Neural progenitor cell (in vitro differentiated cells): Measurements from ENCODE around the gene NDFIP1. TPM values are rescaled to one million over a fixed set of nuclear protein-coding genes. Genes with fewer than 3 reads are reported as not detected.
A peak's percentile ranks its signal among the peaks of the same experiment; 100 is the strongest.

ENCODE experiments used
- DNase-seq: peaks from one replicate; pipeline ENCODE4 v3.0.0-alpha.2; 2016; ENCODE audit warnings: low spot score
- H2AFZ ChIP-seq: fragments of 200-600 bp; sonication (generic); replicated peaks from 2 replicates; pipeline ENCODE4 v1.6.1; 2016; ENCODE audit warnings: antibody characterized with exemption
- H3F3A ChIP-seq: fragments of 200-600 bp; sonication (generic); 2 replicates; pipeline ENCODE4 v1.6.1; 2016; ENCODE audit warnings: antibody characterized with exemption, low read depth
- H3K27ac ChIP-seq: fragments of 200-600 bp; sonication (generic); 2 replicates; pipeline ENCODE4 v1.5.1; 2016; ENCODE audit warnings: mild to moderate bottlenecking
- H3K27me3 ChIP-seq: fragments of 200-600 bp; sonication (generic); 2 replicates; pipeline ENCODE4 v1.6.1; 2016; ENCODE audit warnings: mild to moderate bottlenecking, moderate library complexity
- H3K36me3 ChIP-seq: fragments of 200-600 bp; sonication (generic); 2 replicates; pipeline ENCODE4 v1.5.1; 2016
- H3K4me1 ChIP-seq: fragments of 200-600 bp; sonication (generic); 2 replicates; pipeline ENCODE4 v1.6.1; 2016; ENCODE audit warnings: mixed run types
- H3K4me2 ChIP-seq: fragments of 200-600 bp; sonication (generic); 2 replicates; pipeline ENCODE4 v1.6.1; 2016
- H3K4me3 ChIP-seq: fragments of 200-600 bp; sonication (generic); 2 replicates; pipeline ENCODE4 v1.5.1; 2016
- H3K79me2 ChIP-seq: fragments of 200-600 bp; sonication (generic); 2 replicates; pipeline ENCODE4 v1.6.1; 2016; ENCODE audit warnings: low read depth
- H3K9ac ChIP-seq: fragments of 200-600 bp; sonication (generic); 2 replicates; pipeline ENCODE4 v1.6.1; 2016
- H3K9me3 ChIP-seq: fragments of 200-600 bp; sonication (generic); 2 replicates; pipeline ENCODE4 v1.5.1; 2016; ENCODE audit warnings: low read depth
- H4K20me1 ChIP-seq: fragments of 200-600 bp; sonication (generic); 2 replicates; pipeline ENCODE4 v1.6.1; 2016; ENCODE audit warnings: low read depth
- H3K27ac Mint-ChIP-seq: 3 replicates; pipeline ENCODE4 v1.8.0; 2021; ENCODE audit warnings: mixed read lengths
- H3K27me3 Mint-ChIP-seq: 2 replicates; pipeline ENCODE4 v1.8.0; 2022; ENCODE audit warnings: low read depth, mild to moderate bottlenecking, inconsistent platforms, moderate library complexity, mixed read lengths; ENCODE audit not compliant: insufficient read depth
- H3K36me3 Mint-ChIP-seq: 3 replicates; pipeline ENCODE4 v1.8.0; 2021; ENCODE audit warnings: mixed read lengths
- H3K4me1 Mint-ChIP-seq: 3 replicates; pipeline ENCODE4 v1.8.0; 2021; ENCODE audit warnings: mixed read lengths
- H3K4me3 Mint-ChIP-seq: 3 replicates; pipeline ENCODE4 v1.8.0; 2021; ENCODE audit warnings: mild to moderate bottlenecking, moderate library complexity, mixed read lengths
- H3K9me3 Mint-ChIP-seq: 3 replicates; pipeline ENCODE4 v1.8.0; 2020; ENCODE audit warnings: mixed read lengths
- EZH2 ChIP-seq: fragments of 200-600 bp; sonication (generic); IDR thresholded peaks from 2 replicates; pipeline ENCODE4 v1.6.1; 2017; ENCODE audit warnings: antibody characterized with exemption, mild to moderate bottlenecking, moderate library complexity
- EZH2phosphoT487 ChIP-seq: fragments of 200-600 bp; sonication (generic); IDR thresholded peaks from 2 replicates; pipeline ENCODE4 v1.6.1; 2017; ENCODE audit warnings: antibody characterized with exemption
- total RNA-seq: library from RNA; depleted of rRNA; stranded (reverse); fragments of >200 nt; gene quantifications from 2 replicates; pipeline ENCODE4 v1.2.3, GENCODE V29; 2015; ENCODE audit warnings: low replicate concordance
- TF ChIP-seq, protein P1 (sequence below): fragments of 200-600 bp; sonication (generic); IDR thresholded peaks from 2 replicates; pipeline ENCODE4 v1.5.1; 2017; ENCODE audit warnings: antibody characterized with exemption, mild to moderate bottlenecking

Gene NDFIP1
- total RNA-seq, 1 donor from 2014 or later, result 39.4 TPM

GRCh38 chr5:142133330-142134206, 25.0 kb downstream of the NDFIP1 start:
- Histone ChIP-seq H3K9ac (no peak overlapping the region), H3F3A (peaks cover 4% of the 10 kb centered on the region), H3K4me2 (no peak overlapping the region), H3K4me1 (no peaks in the 10 kb centered on the region), H3K36me3 (no peaks in the 10 kb centered on the region), H4K20me1 (peaks cover 6% of the 10 kb centered on the region), H2AFZ (no peak overlapping the region), H3K9me3 (no peaks in the 10 kb centered on the region), H3K27me3 (no peaks in the 10 kb centered on the region), H3K27ac (no peak overlapping the region), H3K4me3 (no peak overlapping the region), H3K79me2 (peaks cover 27% of the 10 kb centered on the region)
- no peaks in the 10 kb centered on the region for H3K9me3 Mint-ChIP-seq
- H3K4me1 Mint-ChIP-seq, result no peaks in the 10 kb centered on the region
- peaks cover 9% of the 10 kb centered on the region for H3K36me3 Mint-ChIP-seq
- no peak overlapping the region for H3K27ac Mint-ChIP-seq
- H3K27me3 Mint-ChIP-seq, result no peaks in the 10 kb centered on the region
- DNase-seq, result no peak
- TF ChIP-seq EZH2phosphoT487 (no peak), EZH2 (no peak)
- TF ChIP-seq, protein P1, sequence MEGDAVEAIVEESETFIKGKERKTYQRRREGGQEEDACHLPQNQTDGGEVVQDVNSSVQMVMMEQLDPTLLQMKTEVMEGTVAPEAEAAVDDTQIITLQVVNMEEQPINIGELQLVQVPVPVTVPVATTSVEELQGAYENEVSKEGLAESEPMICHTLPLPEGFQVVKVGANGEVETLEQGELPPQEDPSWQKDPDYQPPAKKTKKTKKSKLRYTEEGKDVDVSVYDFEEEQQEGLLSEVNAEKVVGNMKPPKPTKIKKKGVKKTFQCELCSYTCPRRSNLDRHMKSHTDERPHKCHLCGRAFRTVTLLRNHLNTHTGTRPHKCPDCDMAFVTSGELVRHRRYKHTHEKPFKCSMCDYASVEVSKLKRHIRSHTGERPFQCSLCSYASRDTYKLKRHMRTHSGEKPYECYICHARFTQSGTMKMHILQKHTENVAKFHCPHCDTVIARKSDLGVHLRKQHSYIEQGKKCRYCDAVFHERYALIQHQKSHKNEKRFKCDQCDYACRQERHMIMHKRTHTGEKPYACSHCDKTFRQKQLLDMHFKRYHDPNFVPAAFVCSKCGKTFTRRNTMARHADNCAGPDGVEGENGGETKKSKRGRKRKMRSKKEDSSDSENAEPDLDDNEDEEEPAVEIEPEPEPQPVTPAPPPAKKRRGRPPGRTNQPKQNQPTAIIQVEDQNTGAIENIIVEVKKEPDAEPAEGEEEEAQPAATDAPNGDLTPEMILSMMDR, result no peak
- no peak overlapping the region for H3K4me3 Mint-ChIP-seq

DNA sequence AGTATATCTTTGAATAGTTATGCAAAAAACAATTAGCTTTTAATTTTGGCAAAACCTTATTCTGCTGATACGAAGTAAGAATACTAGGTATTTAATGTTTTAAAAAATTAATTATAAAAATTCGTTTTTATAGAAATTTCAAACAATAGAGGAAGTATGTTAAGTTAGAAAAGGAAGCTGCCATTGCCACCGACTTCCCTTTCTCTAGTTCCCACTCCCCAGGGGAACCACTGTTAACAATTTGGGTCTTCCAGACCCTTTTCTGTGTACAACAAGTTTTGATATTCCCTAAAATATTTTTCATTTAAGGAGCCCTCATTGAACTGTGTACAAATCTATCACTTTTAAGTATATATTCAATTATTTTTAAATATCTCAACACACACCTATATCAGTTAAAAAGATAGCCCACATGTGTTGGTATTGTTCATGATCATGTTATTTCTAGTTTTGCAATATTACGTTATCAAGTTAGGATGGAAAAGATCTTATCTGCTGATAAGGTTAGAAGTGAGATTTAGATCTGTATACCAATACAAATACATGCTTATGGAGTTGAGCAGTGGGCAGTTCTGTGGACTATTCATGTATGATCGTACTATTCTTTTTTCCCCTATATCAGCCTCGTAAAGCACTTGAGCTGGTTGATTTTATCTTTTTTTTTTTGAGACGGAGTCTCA, 25.9 kb downstream of the NDFIP1 start:
- no peak overlapping the region for H3K27ac ChIP-seq
- H3K4me1 ChIP-seq, result no peaks in the 10 kb centered on the region
- Mint-ChIP-seq H3K9me3 (no peaks in the 10 kb centered on the region), H3K27me3 (no peaks in the 10 kb centered on the region), H3K4me3 (no peak overlapping the region), H3K27ac (no peak overlapping the region), H3K36me3 (peaks cover 7% of the 10 kb centered on the region), H3K4me1 (no peaks in the 10 kb centered on the region)
- no peak overlapping the region for H3K4me3 ChIP-seq
- no peaks in the 10 kb centered on the region for H4K20me1 ChIP-seq
- no peak overlapping the region for H3K9ac ChIP-seq
- no peaks in the 10 kb centered on the region for H3K36me3 ChIP-seq
- TF ChIP-seq EZH2 (no peak), EZH2phosphoT487 (no peak)
- TF ChIP-seq, protein P1, result no peak
- H3K9me3 ChIP-seq, result no peaks in the 10 kb centered on the region
- no peak for DNase-seq
- peaks cover 4% of the 10 kb centered on the region for H3F3A ChIP-seq
- H2AFZ ChIP-seq, result no peak overlapping the region
- no peaks in the 10 kb centered on the region for H3K27me3 ChIP-seq
- no peak overlapping the region for H3K4me2 ChIP-seq
- H3K79me2 ChIP-seq, result peaks cover 18% of the 10 kb centered on the region

DNA sequence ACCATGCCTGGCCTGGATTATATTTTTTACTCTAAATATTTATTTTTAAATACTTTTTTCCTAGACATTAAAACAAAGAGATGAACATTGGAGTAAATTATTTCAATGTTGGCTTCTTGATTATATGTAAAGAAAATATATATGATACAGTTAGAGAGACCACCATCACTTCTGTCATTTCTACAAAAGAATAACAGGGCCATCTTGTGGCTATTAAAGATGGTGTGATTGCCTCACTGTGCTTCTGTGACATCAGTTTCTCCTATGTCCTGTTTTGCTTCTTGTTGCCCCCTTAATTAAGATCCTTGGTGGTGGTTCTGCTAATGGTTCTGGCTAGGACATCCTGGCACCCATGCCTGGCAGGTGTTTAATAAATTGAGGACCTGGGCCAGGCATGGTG, 32.9 kb downstream of the NDFIP1 start:
- Histone ChIP-seq H3K27me3 (no peaks in the 10 kb centered on the region), H3K9me3 (no peaks in the 10 kb centered on the region), H3F3A (peaks cover 23% of the 10 kb centered on the region), H3K79me2 (no peaks in the 10 kb centered on the region), H3K4me1 (no peaks in the 10 kb centered on the region), H3K4me3 (no peak overlapping the region), H3K4me2 (no peak overlapping the region), H2AFZ (no peak overlapping the region), H3K36me3 (peaks cover 8% of the 10 kb centered on the region), H3K9ac (no peak overlapping the region), H3K27ac (no peak overlapping the region), H4K20me1 (peaks cover 3% of the 10 kb centered on the region)
- Mint-ChIP-seq H3K4me3 (no peak overlapping the region), H3K4me1 (no peaks in the 10 kb centered on the region), H3K9me3 (no peaks in the 10 kb centered on the region), H3K27ac (no peak overlapping the region), H3K27me3 (no peaks in the 10 kb centered on the region), H3K36me3 (peaks cover 8% of the 10 kb centered on the region)
- DNase-seq, result no peak
- TF ChIP-seq EZH2phosphoT487, result no peak
- TF ChIP-seq, protein P1, result peak; percentile 43
